HK-2 (cell line): ENCODE measurements around the gene NAP1L1.

Experiments
- DNase-seq: peaks from one replicate; pipeline ENCODE4 v3.0.0-alpha.2; 2018; ENCODE audit not compliant: unreplicated experiment

The NAP1L1 gene

DNA sequence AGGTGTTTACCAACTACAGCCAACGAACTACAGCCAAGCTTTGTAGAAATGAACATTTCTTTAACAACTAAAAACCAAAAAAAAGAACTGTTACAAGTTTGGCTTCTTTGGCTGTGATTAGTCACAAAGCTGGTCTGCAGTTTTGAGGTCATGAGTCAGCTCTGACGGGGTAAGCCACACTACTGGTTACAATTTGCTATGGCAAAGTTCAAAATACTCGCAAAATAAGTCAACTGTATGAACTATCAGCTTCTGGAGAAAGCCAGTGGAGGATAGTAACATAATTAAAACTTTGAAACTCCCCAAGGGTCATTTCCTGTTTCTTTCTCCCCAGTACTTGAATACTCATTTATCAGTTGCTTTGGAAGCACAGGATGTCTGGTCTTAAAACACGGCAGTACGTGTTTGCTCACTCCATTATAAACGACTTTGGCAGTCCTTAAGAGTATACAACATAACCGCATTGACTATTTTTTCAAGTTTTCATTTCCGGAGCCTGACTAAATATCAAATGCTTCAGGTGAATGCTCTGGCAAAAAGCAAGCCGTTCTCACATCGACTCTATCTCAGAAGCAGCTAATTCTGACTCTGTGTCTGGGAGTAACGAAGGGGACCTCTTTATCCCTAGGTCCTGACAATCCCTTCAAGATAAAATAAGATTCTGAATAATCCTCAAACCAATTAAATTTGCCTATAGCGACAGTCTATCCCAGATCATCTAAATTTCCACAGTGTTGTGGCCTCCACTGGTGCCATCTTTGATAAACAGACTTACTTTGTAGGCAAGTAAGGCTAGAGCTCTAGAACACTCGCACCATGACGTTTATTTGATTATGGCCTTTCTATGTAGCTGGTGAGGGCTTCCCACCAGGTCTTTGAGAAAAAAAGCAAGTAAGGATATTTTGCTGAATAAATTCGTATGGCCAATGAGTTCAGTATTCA lies 63.5 kb downstream of the NAP1L1 start:
- peak; percentile 65 for DNase-seq

DNA sequence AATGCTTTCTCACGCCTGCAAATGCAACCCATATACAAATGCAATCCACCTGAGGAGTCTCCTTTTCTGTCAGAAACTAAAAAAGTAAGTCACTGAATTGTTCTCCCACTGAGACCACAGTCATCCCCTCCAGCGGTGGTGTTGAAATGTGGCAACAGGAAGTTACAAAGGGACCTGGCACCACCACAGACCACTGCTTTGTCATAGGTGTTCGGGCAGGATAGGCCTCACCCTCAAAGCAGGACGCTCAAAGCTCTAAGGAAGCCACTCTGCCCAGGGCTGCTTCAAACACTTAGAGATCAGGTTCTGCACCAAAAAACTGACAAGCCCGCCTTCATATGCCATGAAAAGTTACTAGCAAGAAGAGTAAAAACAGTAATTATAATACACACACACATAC lies 64.2 kb downstream of the NAP1L1 start:
- peak; percentile 80 for DNase-seq

DNA sequence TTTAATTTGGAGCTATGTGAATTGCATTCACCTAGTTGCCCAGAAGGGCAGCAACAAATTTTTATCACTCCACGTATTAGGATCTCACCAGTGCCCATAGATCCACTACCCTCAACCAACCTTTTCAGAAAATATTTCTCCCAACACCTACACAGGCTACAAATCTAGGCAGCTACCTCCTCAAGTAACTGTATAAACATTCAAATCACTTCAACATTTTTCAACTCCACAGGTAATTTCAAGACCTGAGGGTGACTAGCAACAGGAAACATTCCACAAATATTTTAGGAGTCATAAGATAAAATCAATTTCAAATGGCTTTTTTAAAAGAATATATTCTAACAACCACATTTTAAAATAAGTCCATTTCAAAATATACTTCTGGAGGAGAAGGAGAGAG lies 65.8 kb downstream of the NAP1L1 start:
- DNase-seq: no peak

DNA sequence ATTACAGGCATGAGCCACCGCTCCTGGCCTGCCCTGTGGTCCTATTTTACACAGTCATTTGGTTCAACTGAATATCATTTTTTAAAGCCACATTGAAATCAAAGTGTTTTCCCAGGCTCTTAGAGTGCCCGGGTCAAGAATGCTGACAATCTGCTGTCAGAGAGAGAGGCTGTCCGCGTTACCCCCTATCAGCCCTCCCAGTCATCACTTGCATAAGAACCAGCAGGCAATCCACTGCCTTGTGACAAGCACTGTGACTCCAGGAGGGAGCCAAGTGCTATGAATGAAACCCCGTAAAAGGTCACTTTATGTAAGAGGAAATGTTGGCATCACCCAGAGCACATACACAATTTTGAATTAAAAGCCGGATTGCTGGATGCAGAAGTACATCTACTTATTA lies 66.4 kb downstream of the NAP1L1 start:
- DNase-seq: no peak

DNA sequence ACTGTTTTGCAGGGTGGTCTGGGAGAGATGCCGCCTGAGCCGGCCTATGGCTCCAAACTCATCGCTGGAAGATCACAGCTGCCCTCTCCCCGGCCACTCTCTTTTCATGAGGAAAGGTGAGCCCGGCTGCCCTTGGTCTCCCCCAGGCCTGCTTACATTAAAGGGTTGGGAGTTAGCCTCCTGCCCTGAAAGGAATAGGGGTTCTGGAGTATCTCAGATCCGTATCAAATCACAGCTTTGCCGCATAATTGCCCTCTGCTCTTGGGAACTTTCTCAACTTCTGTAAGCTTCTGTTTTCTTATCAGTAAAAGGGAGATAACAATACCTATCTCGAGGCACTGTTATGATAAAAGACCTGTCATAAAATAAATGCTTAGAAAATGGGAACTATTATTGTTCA lies 70.5 kb downstream of the NAP1L1 start:
- DNase-seq: no peak

DNA sequence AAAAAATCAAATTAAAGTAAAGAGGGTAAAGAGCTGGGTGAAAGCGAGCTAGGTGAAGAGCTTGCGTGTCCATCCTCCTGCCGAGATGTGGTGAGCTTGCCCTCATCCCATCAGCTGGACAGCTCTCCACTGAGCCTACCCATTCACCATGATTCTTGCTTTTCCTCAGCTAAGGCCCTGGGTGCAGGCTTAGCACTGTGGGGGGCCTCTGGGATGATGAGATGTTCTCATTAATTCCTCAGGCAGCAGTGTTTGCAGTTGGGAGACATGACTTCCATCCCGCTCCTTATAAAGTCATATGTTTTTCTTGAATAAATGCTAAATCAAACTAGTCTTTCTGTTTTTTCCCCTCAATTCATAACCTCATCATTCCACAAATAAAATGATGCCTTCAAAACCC lies 70.9 kb downstream of the NAP1L1 start:
- no peak for DNase-seq

DNA sequence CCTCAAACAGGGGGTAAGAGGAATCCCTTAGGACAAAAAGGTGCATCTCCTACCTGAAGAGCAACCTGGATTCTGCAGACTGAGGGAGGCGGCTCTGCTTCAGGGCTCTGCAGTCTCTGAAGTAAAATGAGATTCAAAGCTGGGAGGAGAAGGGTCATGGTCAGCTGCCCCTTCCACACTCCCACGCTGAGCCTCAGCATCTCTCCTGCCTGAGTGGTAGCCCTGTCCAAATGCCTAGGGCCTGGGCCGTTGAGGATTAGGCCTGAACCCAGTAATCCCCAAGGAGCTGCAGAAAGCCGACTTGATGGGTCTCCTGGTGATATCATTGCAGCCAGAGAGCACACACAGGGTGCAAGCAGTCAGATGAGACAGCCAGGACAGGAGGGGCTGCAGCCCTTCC lies 71.8 kb downstream of the NAP1L1 start:
- DNase-seq: no peak

DNA sequence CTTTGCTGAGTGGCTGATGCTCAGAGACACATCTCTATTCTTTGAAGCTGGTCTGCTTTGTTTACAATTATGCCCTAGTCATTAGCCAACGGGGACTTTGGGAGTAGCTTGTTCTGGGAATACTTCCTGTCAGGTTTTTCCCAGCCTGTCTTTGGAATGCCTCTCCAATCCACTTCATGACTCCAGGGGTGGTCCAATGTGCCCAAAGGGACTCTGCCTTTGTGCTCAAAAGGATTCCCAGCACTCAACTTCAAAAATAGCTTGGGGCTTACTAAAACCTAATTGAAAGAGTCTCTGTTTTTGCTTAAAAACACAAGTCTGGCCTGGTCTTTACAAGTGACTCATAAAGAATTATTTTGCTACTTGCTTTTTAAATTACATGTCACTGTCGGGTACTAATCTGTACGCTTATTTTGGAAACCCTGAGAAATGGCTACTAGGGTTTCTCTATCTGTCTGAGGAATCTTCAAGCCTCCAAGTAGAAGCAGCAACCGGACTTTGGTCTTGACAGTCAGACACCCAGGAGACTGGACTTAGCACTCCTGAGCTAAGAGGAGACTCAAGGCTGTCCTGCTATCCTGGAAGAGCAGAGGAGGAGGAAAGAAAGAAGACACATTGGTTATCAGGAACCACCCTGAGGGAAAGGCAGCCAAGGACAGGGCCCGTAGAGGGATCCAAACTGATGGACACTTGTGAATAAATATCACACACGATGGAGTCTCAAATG lies 73.6 kb downstream of the NAP1L1 start:
- DNase-seq: no peak

DNA sequence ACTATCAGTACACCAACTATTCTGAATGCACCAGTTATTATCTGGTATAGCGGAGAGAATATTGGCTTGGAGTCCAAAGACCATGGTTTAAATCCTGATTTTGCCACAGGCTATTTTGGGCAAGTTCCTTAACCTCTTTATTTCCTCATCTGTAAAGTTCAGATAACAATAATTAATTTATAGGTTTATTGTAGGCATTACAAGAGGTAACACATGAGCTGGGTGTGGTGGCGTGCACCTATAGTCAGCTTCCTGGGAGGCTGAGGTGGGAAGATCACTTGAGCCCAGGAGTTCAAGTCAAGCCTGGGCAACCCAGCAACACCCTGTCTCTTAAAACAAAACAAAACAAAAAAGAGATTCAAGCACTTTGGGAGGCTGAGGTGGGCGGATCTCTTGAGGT lies 76.1 kb downstream of the NAP1L1 start:
- no peak for DNase-seq

DNA sequence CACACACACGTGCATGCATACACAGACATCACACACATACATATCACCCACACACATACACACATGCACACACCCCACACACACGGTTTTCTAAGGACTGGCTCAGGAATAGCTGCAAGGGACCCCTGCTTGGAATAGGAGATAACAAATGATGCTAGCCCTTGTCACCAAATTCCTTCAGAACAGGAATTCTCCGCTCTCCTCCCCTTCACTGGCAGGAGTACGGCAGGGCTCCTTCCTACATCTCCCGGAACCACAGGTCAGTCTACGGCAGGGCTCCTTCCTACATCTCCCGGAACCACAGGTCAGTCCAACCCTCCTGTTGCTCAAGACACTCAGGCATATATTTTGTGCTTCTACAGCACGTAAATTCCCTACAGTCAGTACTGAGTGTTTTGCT lies 76.8 kb downstream of the NAP1L1 start:
- DNase-seq: no peak

DNA sequence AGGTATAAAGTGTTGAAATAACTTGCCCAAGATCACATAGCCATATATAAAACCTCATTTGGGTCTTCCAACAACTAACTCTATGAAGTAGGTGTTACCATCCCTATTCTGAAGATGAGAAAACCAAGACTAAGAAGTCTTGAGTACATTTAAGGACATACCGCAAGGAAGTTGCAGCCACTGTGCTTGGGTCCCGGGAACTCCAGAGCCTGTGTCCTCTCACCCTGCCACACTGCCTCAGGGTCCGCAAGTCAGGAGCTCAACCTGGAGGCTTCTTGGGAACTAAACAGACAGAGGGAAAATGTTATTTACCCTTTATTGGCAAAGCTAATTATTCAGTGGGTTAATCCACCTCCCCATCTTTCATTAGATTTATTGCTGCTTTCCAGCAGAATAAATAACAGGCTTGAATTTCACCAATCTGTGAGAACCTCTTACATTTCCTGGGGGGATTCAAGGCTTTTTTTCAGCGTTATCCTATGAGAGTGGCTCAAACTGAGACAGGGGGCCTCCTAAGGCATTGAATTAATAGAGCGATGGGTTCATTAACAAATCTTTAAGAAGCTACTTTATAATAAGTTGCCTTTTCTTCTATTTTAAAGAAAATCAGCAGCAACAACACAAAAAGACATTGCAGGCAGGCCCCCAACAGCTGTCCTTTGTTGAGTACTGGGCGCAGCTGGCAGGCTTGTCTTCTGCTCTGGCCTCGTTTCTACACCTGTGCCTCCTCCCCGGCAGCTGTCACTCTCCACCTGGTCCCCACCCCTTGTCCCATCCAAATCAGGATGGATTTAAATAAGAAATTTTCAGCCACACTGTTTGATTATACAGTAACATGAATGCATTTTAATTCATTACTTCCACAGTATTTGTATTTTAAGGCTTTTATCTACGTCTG lies 78.2 kb downstream of the NAP1L1 start:
- no peak for DNase-seq

DNA sequence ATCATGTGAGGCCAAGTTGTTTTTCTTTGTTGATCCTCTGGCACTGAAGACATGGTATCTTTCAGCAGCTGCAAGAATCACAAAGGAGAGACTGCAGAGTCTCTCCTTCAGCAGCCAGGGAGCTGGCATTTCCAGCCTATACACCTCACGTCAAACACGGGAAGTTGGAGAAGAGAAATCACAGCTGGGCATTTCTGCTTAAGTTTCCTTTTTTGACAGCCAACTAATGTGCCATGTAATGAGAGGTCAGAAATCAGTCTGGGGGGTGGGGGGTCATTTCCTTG lies 81.2 kb downstream of the NAP1L1 start:
- DNase-seq: no peak

DNA sequence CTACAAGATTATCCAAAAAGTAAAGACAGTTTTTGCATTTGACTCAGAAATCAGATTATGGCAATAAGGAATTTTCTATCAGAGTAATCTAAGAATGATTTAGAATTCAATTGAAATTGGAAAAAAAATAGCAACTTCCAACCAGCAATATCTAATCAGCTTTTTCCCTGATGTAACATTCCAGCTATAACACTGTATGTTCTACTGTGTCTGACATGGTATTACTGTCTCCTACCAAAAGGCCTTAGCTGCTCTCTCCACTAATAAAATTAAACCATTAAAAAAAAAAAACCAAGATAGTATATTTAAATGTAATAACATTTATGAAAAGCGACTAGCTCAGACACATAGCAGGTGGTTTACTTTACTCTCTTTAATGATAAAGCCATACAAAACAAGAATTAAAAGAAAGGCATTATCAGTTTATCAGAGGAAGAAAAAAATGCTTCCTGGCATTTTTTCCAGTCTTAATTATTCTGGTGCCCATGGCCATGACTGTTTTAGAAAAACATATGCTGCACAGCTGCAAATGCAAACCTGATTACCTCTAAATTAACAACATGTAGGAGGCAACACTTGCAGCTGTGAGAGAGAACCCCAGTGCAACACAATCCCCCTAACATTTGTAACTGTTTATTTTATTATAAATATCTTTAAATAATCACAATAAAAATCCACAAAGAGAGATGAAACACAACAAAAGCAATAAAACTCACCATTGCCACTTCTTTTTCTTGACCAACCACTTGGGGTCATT lies 81.7 kb downstream of the NAP1L1 start:
- no peak for DNase-seq

DNA sequence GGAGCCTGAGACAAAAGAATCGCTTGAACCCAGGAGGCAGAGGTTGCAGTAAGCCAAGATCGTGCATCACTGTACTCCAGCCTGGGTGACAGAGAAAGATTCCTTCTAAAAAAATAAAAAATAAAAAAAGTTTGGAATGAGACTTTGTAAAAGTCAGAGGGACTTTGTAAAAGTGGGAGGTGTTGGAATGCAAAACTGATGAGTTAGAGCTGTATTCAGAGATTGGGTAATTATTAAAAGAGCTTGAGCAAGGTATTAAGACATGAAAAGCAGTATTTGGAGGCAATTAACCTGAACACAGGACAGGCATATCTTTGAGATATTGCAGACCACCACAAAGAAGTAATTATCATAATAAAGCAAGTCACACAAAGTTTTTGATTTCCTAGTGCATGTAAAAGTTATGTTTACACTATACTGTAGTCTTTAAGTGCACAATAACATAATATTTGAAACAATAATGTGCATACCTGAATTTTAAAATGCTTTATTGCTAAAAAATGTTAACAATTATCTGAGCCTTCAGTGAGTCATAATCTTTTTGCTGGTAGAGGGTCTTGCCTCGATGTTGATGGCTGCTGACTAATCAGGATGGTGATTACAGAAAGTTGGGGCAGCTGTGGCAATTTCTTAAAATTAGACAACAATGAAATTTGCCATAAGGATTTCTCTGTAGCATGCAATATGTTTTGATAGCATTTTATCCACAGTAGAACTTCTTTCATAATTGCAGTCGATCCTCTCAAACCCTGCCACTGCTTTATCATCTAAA lies 86.0 kb downstream of the NAP1L1 start:
- no peak for DNase-seq

DNA sequence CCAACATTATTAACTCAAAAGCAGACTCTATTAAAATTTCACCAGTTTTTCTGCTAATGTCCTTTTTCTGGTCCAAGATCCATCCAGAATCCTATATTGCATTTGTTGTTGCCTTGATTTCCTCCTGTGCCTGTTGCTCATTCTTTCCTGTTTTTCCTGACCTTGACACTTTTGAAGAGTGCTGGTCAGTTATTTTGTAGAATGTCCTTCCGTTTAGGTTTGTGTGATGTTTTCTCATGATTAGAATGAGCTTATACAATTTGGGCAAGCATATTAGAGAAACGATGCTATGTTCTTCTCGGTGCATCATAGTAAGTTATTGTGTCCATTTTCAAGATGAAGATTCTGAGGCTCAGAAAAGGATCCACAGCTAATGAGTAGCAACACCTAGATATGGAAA lies 86.8 kb downstream of the NAP1L1 start:
- DNase-seq: no peak

DNA sequence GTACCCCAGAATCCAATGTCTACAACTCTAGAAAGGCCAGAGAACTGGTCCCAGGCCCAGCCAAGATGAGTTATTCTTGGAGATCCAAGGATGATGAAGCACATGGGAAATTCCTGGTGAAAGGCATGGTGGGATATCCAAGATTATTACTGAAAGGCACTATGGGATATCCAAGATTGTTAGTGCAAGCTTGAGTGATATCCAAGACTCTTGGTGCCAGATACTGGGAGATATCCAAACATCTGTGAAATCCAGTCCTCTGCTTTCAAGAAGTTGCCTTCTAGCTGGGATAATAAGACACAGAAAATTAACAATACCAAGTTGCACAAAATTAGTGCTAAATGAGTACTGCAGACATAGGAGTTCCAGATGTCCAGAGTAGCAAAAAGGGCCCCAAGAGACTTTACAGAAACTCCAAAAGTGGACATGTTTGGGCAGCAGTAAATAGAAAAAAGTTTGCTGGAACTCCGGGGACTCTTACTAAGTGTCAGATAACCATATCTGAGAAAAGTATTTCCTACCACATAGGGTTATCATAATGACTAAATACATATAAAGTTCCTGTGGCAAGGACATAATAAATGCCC lies 87.5 kb downstream of the NAP1L1 start:
- no peak for DNase-seq

DNA sequence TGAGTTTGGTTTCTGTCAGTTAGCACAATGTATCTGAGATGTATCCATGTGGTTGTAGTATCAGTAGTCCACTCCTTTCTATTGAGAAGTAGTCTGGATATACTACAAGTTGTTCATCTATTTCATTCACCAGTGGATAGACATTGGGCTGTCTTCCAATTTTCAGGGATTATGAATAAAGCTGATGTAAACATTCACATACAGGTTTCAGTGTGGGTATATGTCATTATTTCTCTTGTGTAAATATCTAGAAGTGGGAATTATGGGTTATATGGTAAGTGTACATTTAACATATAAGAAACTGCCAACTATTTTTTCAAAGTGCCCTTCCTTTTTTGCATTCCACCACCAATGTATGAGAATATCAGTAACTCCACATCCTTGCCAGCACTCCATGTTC lies 88.8 kb downstream of the NAP1L1 start:
- DNase-seq: no peak

DNA sequence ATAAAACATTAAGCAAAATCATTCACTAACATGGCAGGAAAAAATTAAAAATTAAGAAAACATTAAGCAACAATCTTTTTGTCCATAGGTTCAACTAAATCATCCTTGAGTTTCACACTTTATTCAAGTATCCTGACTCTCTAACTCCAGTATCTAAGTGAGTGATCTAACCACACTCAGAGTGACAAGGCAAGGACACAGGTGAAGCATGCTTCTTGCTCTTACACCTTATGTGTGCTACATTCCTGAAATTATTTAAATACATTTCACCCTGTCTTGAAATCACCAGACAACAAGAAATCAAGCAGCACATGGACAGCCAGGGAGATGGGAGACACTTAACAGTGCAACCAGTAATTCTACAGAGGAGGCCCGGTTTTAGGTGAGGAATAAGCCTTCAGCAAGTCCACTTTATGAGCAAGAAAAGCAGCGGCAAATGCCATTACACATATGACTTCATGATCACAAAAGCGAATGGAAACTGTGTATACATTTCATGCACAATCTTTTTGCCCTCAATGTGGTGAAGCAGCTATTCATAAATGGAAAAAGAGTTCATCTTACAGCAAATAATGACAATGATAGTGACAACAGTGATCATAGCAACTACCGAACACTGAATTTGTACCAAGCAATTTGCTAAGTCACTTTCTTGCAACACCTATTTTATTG lies 90.3 kb downstream of the NAP1L1 start:
- no peak for DNase-seq

DNA sequence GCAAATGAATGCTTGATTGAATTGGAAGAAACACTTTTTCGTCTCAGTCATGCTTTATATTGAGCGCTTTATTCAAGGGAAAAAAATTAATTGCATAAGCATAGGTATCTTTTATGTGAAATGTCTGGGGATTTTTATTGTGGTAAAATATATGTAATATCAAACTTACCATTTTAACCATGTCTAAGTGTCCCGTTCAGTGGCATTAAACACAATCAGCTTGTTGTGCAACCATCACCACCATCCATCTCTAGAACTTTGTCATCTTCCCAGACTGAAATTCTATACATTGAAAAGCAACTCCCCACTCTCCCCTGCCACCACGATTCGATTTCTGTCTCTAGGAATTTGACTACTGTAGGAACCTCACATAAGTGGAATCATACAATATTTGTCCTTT lies 92.7 kb downstream of the NAP1L1 start:
- no peak for DNase-seq
